PC-9 (cell line): ENCODE data around the gene IL20. TPM values are rescaled to one million over a fixed set of nuclear protein-coding genes. Genes with fewer than 3 reads are reported as not detected.

Experiments
- BruUV-seq: library from RNA; stranded (reverse); fragments of 400-500 nt; replicated peaks from 2 replicates; lab custom pipeline; 2021; lab: Mats Ljungman, UMichigan
- CTCF ChIA-PET: fragments of 300-600 bp; sonication (Branson Sonifier 250); formaldehyde crosslinking; loops from one replicate; lab custom pipeline; 2022; ENCODE audit warnings: antibody characterized with exemption; lab: Charles Lee
- POLR2A ChIA-PET: fragments of 300-600 bp; sonication (Branson Sonifier 250); formaldehyde crosslinking; loops from one replicate; lab custom pipeline; 2022; ENCODE audit warnings: antibody characterized with exemption; ENCODE audit not compliant: unreplicated experiment; lab: Charles Lee
- DNase-seq, 2 experiments: peaks; one replicate each; pipeline versions ENCODE4 v3.0.0 to v3.0.0-alpha.2; 2015 to 2022; ENCODE audit warnings: mixed read lengths in 1 of 2
- H2AFZ ChIP-seq: fragments of 200-600 bp; sonication (generic); 2 replicates; pipeline ENCODE4 v1.8.1; 2017; ENCODE audit warnings: antibody characterized with exemption
- H3F3A ChIP-seq: fragments of 200-600 bp; sonication (generic); 2 replicates; pipeline ENCODE4 v1.8.1; 2017; ENCODE audit warnings: antibody characterized with exemption, mild to moderate bottlenecking, low read depth; ENCODE audit not compliant: insufficient read depth
- H3K27ac ChIP-seq: fragments of 200-600 bp; sonication (generic); 2 replicates; pipeline ENCODE4 v1.6.1; 2016; ENCODE audit warnings: mixed run types
- H3K27me3 ChIP-seq: fragments of 200-600 bp; sonication (generic); 2 replicates; pipeline ENCODE4 v1.6.1; 2016; ENCODE audit warnings: low read depth, mixed run types; ENCODE audit not compliant: insufficient read depth
- H3K36me3 ChIP-seq: fragments of 200-600 bp; sonication (generic); 2 replicates; pipeline ENCODE4 v1.6.1; 2016; ENCODE audit warnings: low read depth, mixed run types
- H3K4me1 ChIP-seq: fragments of 200-600 bp; sonication (generic); replicated peaks from 2 replicates; pipeline ENCODE4 v1.6.1; 2016; ENCODE audit warnings: mixed run types; ENCODE audit not compliant: insufficient read depth
- H3K4me2 ChIP-seq: fragments of 200-600 bp; sonication (generic); 2 replicates; pipeline ENCODE4 v1.6.1; 2017; ENCODE audit warnings: mixed run types
- H3K4me3 ChIP-seq: fragments of 200-600 bp; sonication (generic); 2 replicates; pipeline ENCODE4 v1.6.1; 2016; ENCODE audit warnings: mixed run types
- H3K79me2 ChIP-seq: fragments of 200-600 bp; sonication (generic); 2 replicates; pipeline ENCODE4 v1.6.1; 2017; ENCODE audit warnings: low read depth, mixed run types
- H3K9me2 ChIP-seq: fragments of 200-600 bp; sonication (generic); 2 replicates; pipeline ENCODE4 v1.8.1; 2017; ENCODE audit warnings: mild to moderate bottlenecking; ENCODE audit not compliant: insufficient read depth
- H3K9me3 ChIP-seq: fragments of 200-600 bp; sonication (generic); 2 replicates; pipeline ENCODE4 v1.8.1; 2016; ENCODE audit warnings: low read depth; ENCODE audit not compliant: insufficient read depth
- H4K20me1 ChIP-seq: fragments of 200-600 bp; sonication (generic); 2 replicates; pipeline ENCODE4 v1.8.1; 2017; ENCODE audit not compliant: insufficient read depth
- CTCF ChIP-seq: fragments of 200-600 bp; sonication (generic); conservative IDR thresholded peaks from 2 replicates; pipeline ENCODE4 v1.6.1; 2017; ENCODE audit warnings: mixed run types, antibody characterized with exemption, mild to moderate bottlenecking, moderate library complexity
- EZH2 ChIP-seq: fragments of 200-600 bp; sonication (generic); IDR thresholded peaks from 2 replicates; pipeline ENCODE4 v1.8.0; 2017; ENCODE audit warnings: antibody characterized with exemption, low read depth
- intact Hi-C: fragments of 100-400 bp; cut with micrococcal nuclease; formaldehyde crosslinking; loops from one replicate; pipeline ENCODE4 v1.10.0; 2022; ENCODE audit not compliant: unreplicated experiment
- total RNA-seq: library from RNA; stranded (reverse); gene quantifications from 2 replicates; pipeline ENCODE4 v1.2.3, GENCODE V29; 2021

The IL20 gene
- total RNA-seq, 1 experiment from 2014 or later: not detected

GRCh38 chr1:206826394-206826793 lies 39.0 kb upstream of the IL20 start:
- H4K20me1 ChIP-seq: no peaks in the 10 kb centered on the region
- H3K4me2 ChIP-seq: no peak overlapping the region
- no peak overlapping the region for H3K27ac ChIP-seq
- no peak overlapping the region for H3K4me3 ChIP-seq
- no peaks in the 10 kb centered on the region for H3K9me3 ChIP-seq
- no TSS peak for BruUV-seq
- H3K4me1 ChIP-seq: no peaks in the 10 kb centered on the region
- POLR2A ChIA-PET: no interaction called here
- H3F3A ChIP-seq: no peaks in the 10 kb centered on the region
- CTCF ChIA-PET: interaction anchor here (0.6 to 0.8 kb wide), 3 partner anchors 80 to 158 kb away, joined by 3 read pairs; no protein-coding TSS in a partner anchor
- intact Hi-C loops: no loop called here
- TF ChIP-seq CTCF (no peak), EZH2 (no peak)
- no peaks in the 10 kb centered on the region for H3K27me3 ChIP-seq
- no peaks in the 10 kb centered on the region for H3K9me2 ChIP-seq
- no peaks in the 10 kb centered on the region for H3K36me3 ChIP-seq
- H3K79me2 ChIP-seq: no peaks in the 10 kb centered on the region
- no peak overlapping the region for H2AFZ ChIP-seq
- peak in 1 of 2 experiments; percentile 1 for DNase-seq

GRCh38 chr1:206828061-206828460 lies 37.4 kb upstream of the IL20 start:
- Histone ChIP-seq H4K20me1 (no peaks in the 10 kb centered on the region), H3K9me3 (no peaks in the 10 kb centered on the region), H3K36me3 (no peaks in the 10 kb centered on the region), H3K9me2 (no peaks in the 10 kb centered on the region), H3K27me3 (no peaks in the 10 kb centered on the region), H3K27ac (no peak overlapping the region), H3K4me2 (no peak overlapping the region), H3K4me3 (no peak overlapping the region), H3F3A (no peaks in the 10 kb centered on the region), H3K79me2 (no peaks in the 10 kb centered on the region), H3K4me1 (no peaks in the 10 kb centered on the region), H2AFZ (no peak overlapping the region)
- BruUV-seq: no TSS peak
- intact Hi-C loops: no loop called here
- TF ChIP-seq EZH2 (no peak), CTCF (no peak)
- ChIA-PET POLR2A (no interaction called here), CTCF (no interaction called here)
- no peak for DNase-seq

GRCh38 chr1:206828765-206829164 lies 36.7 kb upstream of the IL20 start:
- no peak overlapping the region for H2AFZ ChIP-seq
- H3K4me3 ChIP-seq: no peak overlapping the region
- no peaks in the 10 kb centered on the region for H3K4me1 ChIP-seq
- H3K27me3 ChIP-seq: no peaks in the 10 kb centered on the region
- H3K9me2 ChIP-seq: no peaks in the 10 kb centered on the region
- no peaks in the 10 kb centered on the region for H3K36me3 ChIP-seq
- H3K27ac ChIP-seq: no peak overlapping the region
- no peak for TF ChIP-seq CTCF
- TF ChIP-seq EZH2: no peak
- H3K79me2 ChIP-seq: no peaks in the 10 kb centered on the region
- H4K20me1 ChIP-seq: no peaks in the 10 kb centered on the region
- intact Hi-C loops: no loop called here
- no peaks in the 10 kb centered on the region for H3K9me3 ChIP-seq
- H3K4me2 ChIP-seq: no peak overlapping the region
- no TSS peak for BruUV-seq
- no peak for DNase-seq
- H3F3A ChIP-seq: no peaks in the 10 kb centered on the region
- ChIA-PET POLR2A (no interaction called here), CTCF (interaction anchor here (0.5 kb wide), 1 partner anchor 751 kb away, joined by 4 read pairs; no protein-coding TSS in a partner anchor)
